Urothelium cell line (cell line): ENCODE results near the gene ATP11B.

Source experiments
- DNase-seq: peaks from one replicate; pipeline ENCODE4 v3.0.0; 2011; ENCODE audit warnings: low spot score, mixed read lengths
- FAIRE-seq: peaks from 2 replicates; lab custom pipeline; 2011; peaks lifted over from hg19 to GRCh38; lab: Jason Lieb, UNC

The ATP11B gene

GRCh38 chr3:182947888-182948287 is 154.6 kb downstream of the ATP11B start:
- DNase-seq = no peak
- FAIRE-seq = no peak

- no peak for FAIRE-seq
- DNase-seq = no peak
Observed at GRCh38 chr3:182948305-182948704, 155.0 kb downstream of the ATP11B start.

GRCh38 chr3:182949688-182950087 is 156.4 kb downstream of the ATP11B start:
- FAIRE-seq = no peak

GRCh38 chr3:182954553-182955235 is 161.4 kb downstream of the ATP11B start:
- DNase-seq (no peak), FAIRE-seq (no peak)

More at GRCh38 chr3:182949688-182950087, 156.4 kb downstream of the ATP11B start:
- DNase-seq = no peak

GRCh38 chr3:182957226-182957625 is 163.9 kb downstream of the ATP11B start:
- DNase-seq (no peak), FAIRE-seq (no peak)

- no peak for FAIRE-seq
- no peak for DNase-seq
Observed at GRCh38 chr3:182957676-182958266, 164.5 kb downstream of the ATP11B start.

- FAIRE-seq (no peak), DNase-seq (no peak)
Observed at GRCh38 chr3:182959474-182960350, 166.4 kb downstream of the ATP11B start.

- DNase-seq = no peak
- no peak for FAIRE-seq
Observed at GRCh38 chr3:182962166-182962565, 168.9 kb downstream of the ATP11B start.

GRCh38 chr3:182964179-182964578 is 170.9 kb downstream of the ATP11B start:
- DNase-seq (no peak), FAIRE-seq (no peak)

GRCh38 chr3:182965861-182966366 is 172.6 kb downstream of the ATP11B start:
- no peak for FAIRE-seq
- DNase-seq = no peak

GRCh38 chr3:182967218-182968204 is 174.2 kb downstream of the ATP11B start:
- DNase-seq (no peak), FAIRE-seq (no peak)

- DNase-seq (no peak), FAIRE-seq (no peak)
Observed at GRCh38 chr3:182969277-182969676, 176.0 kb downstream of the ATP11B start.

- FAIRE-seq = no peak
- no peak for DNase-seq
Observed at GRCh38 chr3:182969853-182970252, 176.5 kb downstream of the ATP11B start.

- DNase-seq (no peak), FAIRE-seq (no peak)
Observed at GRCh38 chr3:182970811-182971418, 177.6 kb downstream of the ATP11B start.
